Ovary (tissue), 9 donors: Measurements from ENCODE around the gene TRPM3. TPM values are rescaled to one million over a fixed set of nuclear protein-coding genes. Genes with fewer than 3 reads are reported as not detected.

ENCODE experiments used
- DNase-seq, 5 donors: peaks; one replicate each; pipeline ENCODE4 v3.0.0-alpha.2; 2019 to 2020
- H3K27ac ChIP-seq, 2 donors: fragments of 200-600 bp; one replicate each; pipeline versions ENCODE4 v1.5.1 to v1.8.0; 2019 to 2022
- H3K27me3 ChIP-seq: fragments of 200-600 bp; one replicate; pipeline ENCODE4 v1.8.0; 2022
- H3K36me3 ChIP-seq: fragments of 200-600 bp; sonication (generic); one replicate; pipeline ENCODE4 v1.5.1; 2019
- H3K4me1 ChIP-seq: one replicate; pipeline ENCODE4 v1.8.1; 2013; ENCODE audit warnings: mild to moderate bottlenecking, moderate library complexity; ENCODE audit not compliant: insufficient read depth
- H3K4me3 ChIP-seq: fragments of 200-600 bp; sonication (generic); one replicate; pipeline ENCODE4 v1.5.1; 2017
- H3K9me3 ChIP-seq, 2 donors: fragments of 200-600 bp in 1 of 2; sonication (generic) in 1 of 2; one replicate each; pipeline versions ENCODE4 v1.5.1 to v1.8.1; 2013 to 2019; ENCODE audit warnings: mild to moderate bottlenecking in 1 of 2, moderate library complexity in 1 of 2
- EP300 ChIP-seq: sonication (generic); formaldehyde crosslinking; IDR thresholded peaks from one replicate; pipeline ENCODE4 v1.6.1; 2017; ENCODE audit warnings: antibody characterized with exemption
- POLR2A ChIP-seq: fragments of 450-650 bp; IDR thresholded peaks from one replicate; pipeline ENCODE4 v1.6.1; 2017; ENCODE audit warnings: antibody characterized with exemption, mild to moderate bottlenecking, moderate library complexity
- WGBS, 3 donors: extraction: QIAGEN DNeasy Blood & Tissue Kit in 1 of 3; methylation state at CpG; one replicate each; pipeline versions ENCODE4 v1.1.5 to v1.1.7; 2013 to 2017; 5-methylcytosine and 5-hydroxymethylcytosine counted together
- intact Hi-C, 4 donors: fragments of 100-400 bp; cut with DNase I; formaldehyde crosslinking; loops; one replicate each; pipeline versions ENCODE4 v1.11.0 to v1.15.1; 2022 to 2023
- polyA plus RNA-seq, 2 donors: library from polyadenylated mRNA; stranded (reverse); fragments of 200-250 nt in 1 of 2; fragments of 350-450 nt in 1 of 2; fragmentation: Illumina TruSeq in 1 of 2; extraction: RNeasy Lipid Tissue Mini Kit (QIAGEN cat#74804) in 1 of 2; gene quantifications; one replicate each; pipeline ENCODE4 v1.2.3, GENCODE V29; 2013 to 2014
- total RNA-seq, 7 donors: library from RNA; depleted of rRNA in 2 of 7; stranded (reverse); fragments of >200 nt in 2 of 7; fragmentation: NEBNext Ultra II Directional in 3 of 7; extraction: Animal tissue kit (Norgen Biotek cat#: 25700) in 3 of 7; gene quantifications; one replicate each; pipeline versions ENCODE4 v1.1.0 to v1.2.4, GENCODE V29; 2016 to 2023
- TF ChIP-seq, protein P1 (sequence below), 3 donors: fragments of 450-650 bp in 2 of 3; fragments of 200-600 bp in 1 of 3; IDR thresholded peaks; one replicate each; pipeline versions ENCODE4 v1.5.1 to v1.8.0; 2016 to 2022; ENCODE audit warnings: antibody characterized with exemption in 3 of 3, mild to moderate bottlenecking in 1 of 3
- donor health status: DM: no; HTN: no; CAD: no; lungs with moderate emphysema.
- donor health status: DM: no; HTN: no; CAD: no.
- donor health status: Bipolar disorder and iron deficiency.
- donor health status: DM: yes; HTN: yes; CAD: no.
- donor health status: DM: no; HTN: no; CAD: no.
- donor health status: DM: yes; HTN: yes; CAD: no.

TRPM3 gene
- total and polyA plus RNA-seq, 9 donors, result 0.80 to 18.5 (median 4.6) TPM

DNA sequence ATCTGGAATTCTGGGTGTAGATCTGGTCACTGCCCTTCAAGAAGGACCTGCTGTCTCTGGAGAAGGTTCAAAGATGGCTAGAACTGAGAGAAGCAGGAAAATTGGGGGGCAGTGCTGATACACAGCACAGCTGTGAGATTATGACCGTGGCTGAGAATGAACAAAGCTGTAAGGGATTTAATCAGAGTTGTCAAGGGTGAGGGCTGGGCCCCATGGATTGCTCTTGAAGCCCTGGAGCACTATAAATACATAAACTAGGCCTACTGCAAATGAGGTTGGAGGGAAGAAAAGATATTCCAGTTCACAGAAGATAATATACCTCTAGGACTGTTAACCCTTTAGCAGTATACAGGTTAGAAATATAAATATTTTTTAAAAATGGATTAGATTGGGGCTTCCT is 620.6 kb downstream of the TRPM3 start:
- TF ChIP-seq, protein P1, sequence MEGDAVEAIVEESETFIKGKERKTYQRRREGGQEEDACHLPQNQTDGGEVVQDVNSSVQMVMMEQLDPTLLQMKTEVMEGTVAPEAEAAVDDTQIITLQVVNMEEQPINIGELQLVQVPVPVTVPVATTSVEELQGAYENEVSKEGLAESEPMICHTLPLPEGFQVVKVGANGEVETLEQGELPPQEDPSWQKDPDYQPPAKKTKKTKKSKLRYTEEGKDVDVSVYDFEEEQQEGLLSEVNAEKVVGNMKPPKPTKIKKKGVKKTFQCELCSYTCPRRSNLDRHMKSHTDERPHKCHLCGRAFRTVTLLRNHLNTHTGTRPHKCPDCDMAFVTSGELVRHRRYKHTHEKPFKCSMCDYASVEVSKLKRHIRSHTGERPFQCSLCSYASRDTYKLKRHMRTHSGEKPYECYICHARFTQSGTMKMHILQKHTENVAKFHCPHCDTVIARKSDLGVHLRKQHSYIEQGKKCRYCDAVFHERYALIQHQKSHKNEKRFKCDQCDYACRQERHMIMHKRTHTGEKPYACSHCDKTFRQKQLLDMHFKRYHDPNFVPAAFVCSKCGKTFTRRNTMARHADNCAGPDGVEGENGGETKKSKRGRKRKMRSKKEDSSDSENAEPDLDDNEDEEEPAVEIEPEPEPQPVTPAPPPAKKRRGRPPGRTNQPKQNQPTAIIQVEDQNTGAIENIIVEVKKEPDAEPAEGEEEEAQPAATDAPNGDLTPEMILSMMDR (IDR thresholded peaks at IDR 0.05), result no peak
- no peak for TF ChIP-seq EP300
- no peak for TF ChIP-seq POLR2A
- no peak overlapping the region for H3K27ac ChIP-seq
- H3K27me3 ChIP-seq, result no peaks in the 10 kb centered on the region
- 60 to 69% (median 66%) methylated on average over 1 of the region's 1 CpG for WGBS, 3 donors
- H3K4me3 ChIP-seq, result no peak overlapping the region
- intact Hi-C loops, result no loop called here
- H3K4me1 ChIP-seq, result peaks cover 3% of the 10 kb centered on the region
- no peaks in the 10 kb centered on the region for H3K9me3 ChIP-seq
- no peaks in the 10 kb centered on the region for H3K36me3 ChIP-seq
- no peak for DNase-seq

DNA sequence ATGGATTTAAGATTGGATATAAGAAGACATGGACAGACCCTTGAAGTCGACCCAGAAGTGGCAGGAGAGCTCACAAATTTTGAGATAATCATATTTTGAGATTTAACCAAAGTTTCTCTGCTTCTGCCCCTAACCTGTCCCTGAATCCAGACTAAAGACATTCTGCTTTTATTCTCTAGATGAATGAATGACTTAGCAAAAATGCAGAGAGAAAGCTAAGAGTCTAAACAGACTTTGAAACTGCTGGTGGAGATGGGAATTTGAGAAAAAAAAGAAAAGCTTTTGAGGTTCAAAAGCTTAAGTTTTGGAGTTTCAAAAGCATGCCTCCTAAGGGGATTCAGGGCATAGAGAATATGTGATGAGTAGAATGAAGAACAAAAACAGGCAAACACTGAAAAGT is 621.8 kb downstream of the TRPM3 start:
- Histone ChIP-seq H3K27ac (no peak overlapping the region), H3K27me3 (no peaks in the 10 kb centered on the region), H3K4me3 (no peak overlapping the region), H3K4me1 (no peaks in the 10 kb centered on the region), H3K36me3 (no peaks in the 10 kb centered on the region), H3K9me3 (no peaks in the 10 kb centered on the region)
- 55 to 84% (median 66%) methylated on average over 1 of the region's 1 CpG for WGBS, 3 donors
- intact Hi-C loops, result no loop called here
- no peak for DNase-seq
- TF ChIP-seq POLR2A, result no peak

DNA sequence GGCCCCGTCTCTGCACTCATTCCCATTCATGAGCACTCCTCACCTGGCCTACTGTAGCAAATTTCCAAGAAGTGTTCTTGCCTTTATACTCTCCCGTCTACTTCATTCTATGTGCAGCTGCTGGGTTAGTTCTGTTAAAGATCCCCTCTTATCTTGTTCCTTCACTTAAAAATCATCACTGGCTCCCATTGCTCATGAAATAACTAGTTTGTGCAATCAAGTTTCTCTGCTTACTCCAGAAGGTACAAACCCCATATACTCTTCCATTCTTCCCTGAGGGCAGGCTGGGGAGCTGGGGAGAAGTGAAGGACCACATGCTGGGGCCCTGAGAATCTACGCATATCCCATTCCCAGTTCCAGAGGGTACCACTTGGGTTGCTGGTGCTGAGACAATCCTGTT is 622.6 kb downstream of the TRPM3 start:
- Histone ChIP-seq H3K9me3 (no peaks in the 10 kb centered on the region), H3K4me3 (no peak overlapping the region), H3K4me1 (no peaks in the 10 kb centered on the region), H3K36me3 (no peaks in the 10 kb centered on the region), H3K27ac (no peak overlapping the region), H3K27me3 (no peaks in the 10 kb centered on the region)
- intact Hi-C loops, result no loop called here
- WGBS, 3 donors, result 93 to 100% (median 97%) methylated on average over 3 of the region's 3 CpGs
- TF ChIP-seq POLR2A (no peak), EP300 (no peak)
- TF ChIP-seq, protein P1 (IDR thresholded peaks at IDR 0.05), result no peak
- DNase-seq, result no peak

DNA sequence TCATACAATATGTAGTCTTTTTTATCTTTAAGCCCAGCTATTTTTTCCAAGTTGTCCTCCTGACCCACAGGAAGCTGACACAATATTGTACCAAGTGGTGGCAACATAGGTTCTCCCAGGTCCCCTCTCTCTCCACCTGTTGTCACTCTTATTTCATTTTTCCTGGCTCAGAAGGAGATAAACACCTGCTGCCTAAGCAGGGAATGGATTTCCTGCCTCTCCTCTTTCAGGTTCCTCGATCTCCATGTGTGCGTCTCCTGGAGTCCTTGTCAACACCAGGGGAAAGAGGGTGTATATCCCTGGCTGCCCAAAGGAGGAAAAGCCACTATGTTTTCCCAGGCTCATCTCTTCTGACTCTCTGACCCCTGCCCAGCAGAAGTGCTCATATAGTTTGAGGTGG is 625.2 kb downstream of the TRPM3 start:
- no peak for DNase-seq
- H3K4me3 ChIP-seq, result no peak overlapping the region
- H3K36me3 ChIP-seq, result no peaks in the 10 kb centered on the region
- no peaks in the 10 kb centered on the region for H3K9me3 ChIP-seq
- TF ChIP-seq, protein P1 (IDR thresholded peaks at IDR 0.05), result no peak
- TF ChIP-seq EP300 (no peak), POLR2A (no peak)
- WGBS, 3 donors, result 84 to 97% (median 85%) methylated on average over 2 of the region's 2 CpGs
- intact Hi-C loops, result no loop called here
- H3K27me3 ChIP-seq, result no peaks in the 10 kb centered on the region
- peaks cover 6% of the 10 kb centered on the region for H3K4me1 ChIP-seq
- no peak overlapping the region for H3K27ac ChIP-seq

DNA sequence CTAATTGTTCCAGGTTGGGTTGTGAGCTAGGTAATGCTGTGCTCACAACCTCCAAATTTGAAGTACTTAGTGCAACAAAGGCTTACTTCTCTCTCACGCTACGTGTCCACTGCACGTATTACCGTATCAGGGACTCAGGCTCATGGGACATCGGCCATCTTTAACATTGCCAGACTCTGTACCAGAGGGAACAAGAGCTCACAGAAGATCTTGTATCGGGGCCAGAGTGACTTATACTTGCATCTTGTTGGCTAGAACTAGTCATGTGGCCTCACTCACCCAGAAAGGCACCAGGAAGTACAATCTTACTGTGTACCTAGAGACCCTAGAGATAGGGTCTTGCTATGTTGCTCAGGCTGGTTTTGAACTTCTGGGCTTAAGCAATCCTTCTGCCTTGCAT is 625.9 kb downstream of the TRPM3 start:
- H3K4me3 ChIP-seq, result no peak overlapping the region

More for the DNA sequence above, 625.9 kb downstream of the TRPM3 start:
- H3K36me3 ChIP-seq, result no peaks in the 10 kb centered on the region
- H3K9me3 ChIP-seq, result no peaks in the 10 kb centered on the region
- TF ChIP-seq POLR2A (no peak), EP300 (no peak)
- TF ChIP-seq, protein P1 (IDR thresholded peaks at IDR 0.05), result no peak
- H3K27ac ChIP-seq, result no peak overlapping the region
- intact Hi-C loops, result no loop called here
- no peaks in the 10 kb centered on the region for H3K27me3 ChIP-seq
- 87 to 97% (median 96%) methylated on average over 6 of the region's 6 CpGs for WGBS, 3 donors
- DNase-seq, result no peak
- H3K4me1 ChIP-seq, result peaks cover 6% of the 10 kb centered on the region
